GM12878 (cell line): ENCODE data around the gene LRRFIP2. TPM values are rescaled to one million over a fixed set of nuclear protein-coding genes. Genes with fewer than 3 reads are reported as not detected.

Source experiments
- ATAC-seq: fragments of 200-7000 bp; cut with Tn5 transposase; 3 replicates; pipeline ENCODE4 v1.9.1; 2020; ENCODE audit warnings: mild to moderate bottlenecking, moderate library complexity
- BruUV-seq: library from RNA; stranded (reverse); fragments of 400-500 nt; replicated peaks from 2 replicates; lab custom pipeline; 2021; lab: Mats Ljungman, UMichigan
- CTCF ChIA-PET: fragments of 300-600 bp; sonication (Branson Sonifier 250); formaldehyde crosslinking; extraction: SDS; loops from one replicate; lab custom pipeline; 2021; ENCODE audit warnings: inconsistent platforms; lab: Yijun Ruan, JAX
- POLR2A ChIA-PET: fragments of 350-600 bp; formaldehyde crosslinking; extraction: SDS; loops from one replicate; lab custom pipeline; 2021; ENCODE audit warnings: inconsistent platforms; lab: Charles Lee
- RAD21 ChIA-PET: fragments of 300-600 bp; sonication (Branson Sonifier 250); formaldehyde crosslinking; loops from one replicate; lab custom pipeline; 2023; ENCODE audit warnings: antibody characterized with exemption; ENCODE audit not compliant: unreplicated experiment; lab: Charles Lee
- SMC1A ChIA-PET: fragments of 300-600 bp; sonication (Branson Sonifier 250); formaldehyde crosslinking; loops from one replicate; lab custom pipeline; 2023; ENCODE audit not compliant: unreplicated experiment, uncharacterized antibody; lab: Charles Lee
- DNase-seq: peaks from one replicate; pipeline ENCODE4 v3.0.0-alpha.2; 2011; ENCODE audit warnings: low read depth, low spot score
- FAIRE-seq: peaks from 3 replicates; lab custom pipeline; 2011; peaks lifted over from hg19 to GRCh38; lab: Jason Lieb, UNC
- H2AFZ ChIP-seq: 2 replicates; pipeline ENCODE4 v1.6.0; 2011; ENCODE audit warnings: low read depth, low read length, control low read depth; ENCODE audit not compliant: control insufficient read depth
- H3K27ac ChIP-seq: 2 replicates; pipeline ENCODE4 v1.5.1; 2011; ENCODE audit warnings: control low read depth; ENCODE audit not compliant: control insufficient read depth, insufficient read depth
- H3K27me3 ChIP-seq, 2 experiments: replicated peaks in 1 of 2; 2 replicates each; pipeline versions ENCODE4 v1.6.0 to v1.6.1; 2011; ENCODE audit warnings: low read length in 1 of 2; ENCODE audit not compliant: control insufficient read depth in 2 of 2, insufficient read depth in 2 of 2
- H3K36me3 ChIP-seq, 2 experiments: 2 replicates each; pipeline ENCODE4 v1.5.1; 2011; ENCODE audit warnings: low read length in 1 of 2; ENCODE audit not compliant: control insufficient read depth in 2 of 2, insufficient read depth in 2 of 2
- H3K4me1 ChIP-seq: 2 replicates; pipeline ENCODE4 v1.6.1; 2011; ENCODE audit warnings: mild to moderate bottlenecking, low read length, moderate library complexity, mixed read lengths; ENCODE audit not compliant: control insufficient read depth, insufficient read depth
- H3K4me2 ChIP-seq: 2 replicates; pipeline ENCODE4 v1.6.0; 2011; ENCODE audit warnings: control low read depth; ENCODE audit not compliant: control insufficient read depth, insufficient read depth
- H3K4me3 ChIP-seq: fragments of 200-600 bp; sonication (generic); 2 replicates; pipeline ENCODE4 v1.5.1; 2016
- H3K79me2 ChIP-seq: 2 replicates; pipeline ENCODE4 v1.6.0; 2011; ENCODE audit warnings: low read length; ENCODE audit not compliant: control insufficient read depth, insufficient read depth
- H3K9ac ChIP-seq: 2 replicates; pipeline ENCODE4 v1.8.0; 2011; ENCODE audit warnings: low read length, control low read depth, mixed read lengths; ENCODE audit not compliant: control insufficient read depth, insufficient read depth
- H3K9me3 ChIP-seq: replicated peaks from 3 replicates; pipeline ENCODE4 v1.5.1; 2011; ENCODE audit warnings: mild to moderate bottlenecking, low read length; ENCODE audit not compliant: control insufficient read depth, insufficient read depth
- H4K20me1 ChIP-seq: 2 replicates; pipeline ENCODE4 v1.6.0; 2011; ENCODE audit not compliant: control insufficient read depth, insufficient read depth
- CEBPB ChIP-seq, 2 experiments: fragments of 150-350 bp in 1 of 2; IDR thresholded peaks; 2 replicates each; pipeline ENCODE4 v1.6.1; 2012 to 2014; ENCODE audit warnings: low read depth in 2 of 2, low read length in 2 of 2, borderline replicate concordance in 1 of 2, inconsistent platforms in 1 of 2
- EED ChIP-seq: sonication (generic); IDR thresholded peaks from 2 replicates; pipeline ENCODE4 v1.6.1; 2016; ENCODE audit warnings: antibody characterized with exemption, low read depth
- JUNB ChIP-seq: IDR thresholded peaks from 2 replicates; pipeline ENCODE4 v1.6.1; 2016; ENCODE audit warnings: antibody characterized with exemption, mild to moderate bottlenecking
- LARP7 ChIP-seq: fragments of 450-650 bp; IDR thresholded peaks from 2 replicates; pipeline ENCODE4 v1.6.1; 2017; ENCODE audit warnings: mild to moderate bottlenecking
- MAX ChIP-seq: IDR thresholded peaks from 2 replicates; pipeline ENCODE4 v1.6.1; 2012; ENCODE audit warnings: low read depth, low read length, improper control_type of control experiment
- MTA2 ChIP-seq: fragments of 450-650 bp; IDR thresholded peaks from 2 replicates; pipeline ENCODE4 v1.6.1; 2016; ENCODE audit warnings: low read depth, mild to moderate bottlenecking, moderate library complexity
- NFYB ChIP-seq: IDR thresholded peaks from 2 replicates; pipeline ENCODE4 v1.6.1; 2011; ENCODE audit warnings: low read depth, mild to moderate bottlenecking, low read length, improper control_type of control experiment, moderate library complexity; ENCODE audit not compliant: insufficient read depth
- PKNOX1 ChIP-seq: fragments of 450-650 bp; IDR thresholded peaks from 2 replicates; pipeline ENCODE4 v1.6.1; 2016; ENCODE audit warnings: mild to moderate bottlenecking
- SIX5 ChIP-seq: IDR thresholded peaks from 2 replicates; pipeline ENCODE4 v1.6.1; 2011; ENCODE audit warnings: mild to moderate bottlenecking, low read depth, low read length, moderate library complexity; ENCODE audit not compliant: severe bottlenecking
- TBL1XR1 ChIP-seq: IDR thresholded peaks from 2 replicates; pipeline ENCODE4 v1.6.1; 2012; ENCODE audit warnings: low read depth, low read length, improper control_type of control experiment
- TCF3 ChIP-seq: IDR thresholded peaks from 2 replicates; pipeline ENCODE4 v1.6.1; 2012; ENCODE audit warnings: low read depth, mild to moderate bottlenecking, low read length, borderline replicate concordance; ENCODE audit not compliant: insufficient read depth
- YBX1 ChIP-seq: fragments of 450-650 bp; IDR thresholded peaks from 2 replicates; pipeline ENCODE4 v1.6.1; 2016; ENCODE audit warnings: antibody characterized with exemption
- ZNF622 ChIP-seq: fragments of 450-650 bp; IDR thresholded peaks from 2 replicates; pipeline ENCODE4 v1.6.1; 2017; ENCODE audit warnings: mild to moderate bottlenecking, inconsistent platforms
- WGBS: methylation state at CpG from one replicate; pipeline ENCODE4 v1.1.6; 2016; ENCODE audit warnings: low lambda C conversion rate; ENCODE audit not compliant: insufficient replicate concordance, insufficient coverage; ENCODE audit errors: missing lambda C conversion rate; 5-methylcytosine and 5-hydroxymethylcytosine counted together
- in situ Hi-C: fragments of 300-500 bp; cut with MboI; formaldehyde crosslinking; loops from 9 replicates; pipeline ENCODE4 v1.14.3; 2018; ENCODE audit warnings: mixed read lengths
- intact Hi-C: fragments of 100-400 bp; cut with micrococcal nuclease; formaldehyde crosslinking; loops from one replicate; pipeline ENCODE4 v1.14.2; 2022; ENCODE audit not compliant: unreplicated experiment
- polyA plus RNA-seq, 11 experiments: library from polyadenylated mRNA; depleted of rRNA in 4 of 11; unstranded in 6 of 11; stranded (reverse) in 5 of 11; fragments of >200 nt; fragmentation: Nextera tagmentation in 4 of 11; fragmentation: Illumina TruSeq in 1 of 11; extraction: Ambion mirVana in 4 of 11; extraction: Trizol in 1 of 11; gene quantifications; 1 replicate in 1 of 11; 2 replicates in 10 of 11; pipeline versions ENCODE4 v1.2.1 to v1.2.3, GENCODE V29; 2011 to 2016; ENCODE audit warnings: inconsistent platforms in 2 of 11, missing spikeins in 2 of 11, low read depth in 1 of 11
- total RNA-seq, 4 experiments: library from RNA; depleted of rRNA in 3 of 4; stranded (reverse); fragments of >200 nt in 3 of 4; fragmentation: Illumina TruSeq in 1 of 4; extraction: Trizol in 1 of 4; gene quantifications; 2 replicates each; pipeline versions ENCODE4 v1.2.1 to v1.2.3, GENCODE V29; 2013 to 2021

The LRRFIP2 gene
- total and polyA plus RNA-seq, 10 of the 15 experiments (the other 5 are each of a cell fraction or from before 2014, with no cell fraction given) = 9.7 to 46.9 (median 38.1) TPM

- no peaks in the 10 kb centered on the region for H3K27me3 ChIP-seq
- ChIA-PET POLR2A (interaction anchor here (1.2 kb wide), 1 partner anchor 21 kb away, joined by 3 read pairs; no protein-coding TSS in a partner anchor), SMC1A (interaction anchor here (1.0 to 2.7 kb wide), 4 partner anchors 8 to 193 kb away, joined by 3 to 7 read pairs (median 4); no protein-coding TSS in a partner anchor), RAD21 (interaction anchor here (1.4 kb wide), 1 partner anchor 197 kb away, joined by 3 read pairs; no protein-coding TSS in a partner anchor), CTCF (interaction anchor here (1.5 kb wide), 1 partner anchor 197 kb away, joined by 3 read pairs; no protein-coding TSS in a partner anchor)
- intact Hi-C loops = no loop called here
- H3K9ac ChIP-seq = no peak overlapping the region
- H3K79me2 ChIP-seq = no peaks in the 10 kb centered on the region
- H3K4me2 ChIP-seq = no peak overlapping the region
- ATAC-seq = peak; percentile 22; the same call in 1 of the 3 replicates
- no peak overlapping the region for H3K4me3 ChIP-seq
- no peak overlapping the region for H3K27ac ChIP-seq
- no peaks in the 10 kb centered on the region; the same call in 2 of the 3 replicates for H3K9me3 ChIP-seq
- no peaks in the 10 kb centered on the region for H3K4me1 ChIP-seq
- no peak for FAIRE-seq
- no peak for DNase-seq
- no peaks in the 10 kb centered on the region; the same call in 1 of the 2 replicates for H4K20me1 ChIP-seq
- no peaks in the 10 kb centered on the region for H3K36me3 ChIP-seq
- no TSS peak for BruUV-seq
- no peak overlapping the region for H2AFZ ChIP-seq
- in situ Hi-C loops = no loop called here
- TF ChIP-seq NFYB = no peak
- WGBS = 7% methylated on average over 1 of the region's 1 CpG
These were observed 47.0 kb upstream of the LRRFIP2 start for GRCh38 chr3:37221407-37221806.

- intact Hi-C loops = loop anchor here (10.0 kb wide), 1 partner anchor 424 kb away; no protein-coding TSS in a partner anchor
- H3K9me3 ChIP-seq = no peaks in the 10 kb centered on the region; the same call in 2 of the 3 replicates
- DNase-seq (no peak), FAIRE-seq (no peak), ATAC-seq (no peak)
- POLR2A ChIA-PET = interaction anchor here (0.6 kb wide), 1 partner anchor 48 kb away, joined by 6 read pairs; no protein-coding TSS in a partner anchor
- no peaks in the 10 kb centered on the region for H3K79me2 ChIP-seq
- no peaks in the 10 kb centered on the region for H3K36me3 ChIP-seq
- no peak overlapping the region for H2AFZ ChIP-seq
- H3K4me1 ChIP-seq = no peaks in the 10 kb centered on the region
- WGBS = 15% methylated on average over 1 of the region's 1 CpG
- no peaks in the 10 kb centered on the region for H3K27me3 ChIP-seq
- H3K4me2 ChIP-seq = no peak overlapping the region
- H3K27ac ChIP-seq = no peak overlapping the region
- in situ Hi-C loops = no loop called here
- CTCF ChIA-PET = interaction anchor here (0.6 to 2.0 kb wide), 4 partner anchors 8 to 428 kb away, joined by 3 to 9 read pairs (median 4); no protein-coding TSS in a partner anchor
- SMC1A ChIA-PET = interaction anchor here (0.8 to 2.7 kb wide), 2 partner anchors 31 to 125 kb away, joined by 4 to 7 read pairs; no protein-coding TSS in a partner anchor
- RAD21 ChIA-PET = no interaction called here
- no TSS peak for BruUV-seq
- H3K4me3 ChIP-seq = no peak overlapping the region
- no peaks in the 10 kb centered on the region; the same call in 1 of the 2 replicates for H4K20me1 ChIP-seq
- H3K9ac ChIP-seq = no peak overlapping the region
- TF ChIP-seq MAX (no peak), TBL1XR1 (no peak), CEBPB (IDR thresholded peaks at IDR 0.05; ENCODE audit: borderline replicate concordance in 1 of 2, low read depth in 2 of 2, low read length in 2 of 2) (no peak), ZNF622 (no peak), JUNB (no peak), TCF3 (no peak), SIX5 (no peak), LARP7 (no peak), PKNOX1 (no peak), EED (no peak), YBX1 (no peak), MTA2 (no peak)
These were observed 44.9 kb upstream of the LRRFIP2 start for GRCh38 chr3:37219266-37219665.
